MM.1S (cell line): Measurements from ENCODE around the gene NEDD4L.

ENCODE experiments used
- EZH2 ChIP-seq: fragments of 300-600 bp; sonication (generic); optimal IDR thresholded peaks from 2 replicates; pipeline ENCODE3; 2017; ENCODE audit warnings: low read depth, mild to moderate bottlenecking, antibody characterized with exemption, low read length, mixed read lengths
- EZH2phosphoT487 ChIP-seq: fragments of 300-600 bp; sonication (generic); IDR thresholded peaks from 2 replicates; pipeline ENCODE4 v1.6.1; 2018; ENCODE audit warnings: antibody characterized with exemption, low read length
- TF ChIP-seq, protein P1 (sequence below): fragments of 300-600 bp; sonication (generic); IDR thresholded peaks from 2 replicates; pipeline ENCODE4 v1.5.1; 2016; ENCODE audit warnings: antibody characterized with exemption, low read length, mixed read lengths

DNA sequence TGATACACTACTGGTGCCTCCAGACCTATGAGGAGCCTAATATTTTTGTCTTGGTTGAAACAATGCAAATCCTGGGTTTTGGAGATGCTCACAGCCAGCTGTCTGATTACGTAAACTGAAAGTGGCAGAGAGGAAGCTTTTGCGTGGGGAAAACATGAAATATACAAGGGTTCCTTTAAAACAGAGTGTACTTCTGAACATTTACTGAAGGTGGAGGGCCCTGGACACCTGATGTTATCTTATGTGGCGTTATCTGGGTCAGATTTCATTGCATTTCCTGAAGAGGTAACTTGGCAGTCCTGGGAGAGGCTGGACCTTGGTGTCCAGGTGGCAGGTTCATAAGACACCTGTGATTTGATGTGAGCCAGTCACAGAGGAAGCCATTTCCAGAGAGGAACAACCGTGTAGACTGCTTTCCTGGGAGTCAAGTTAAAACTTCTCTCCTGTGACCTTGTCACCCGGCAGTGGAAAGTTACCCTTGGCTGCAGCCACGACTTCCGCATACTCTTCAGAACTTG is 105.0 kb downstream of the NEDD4L start:
- TF ChIP-seq, protein P1, sequence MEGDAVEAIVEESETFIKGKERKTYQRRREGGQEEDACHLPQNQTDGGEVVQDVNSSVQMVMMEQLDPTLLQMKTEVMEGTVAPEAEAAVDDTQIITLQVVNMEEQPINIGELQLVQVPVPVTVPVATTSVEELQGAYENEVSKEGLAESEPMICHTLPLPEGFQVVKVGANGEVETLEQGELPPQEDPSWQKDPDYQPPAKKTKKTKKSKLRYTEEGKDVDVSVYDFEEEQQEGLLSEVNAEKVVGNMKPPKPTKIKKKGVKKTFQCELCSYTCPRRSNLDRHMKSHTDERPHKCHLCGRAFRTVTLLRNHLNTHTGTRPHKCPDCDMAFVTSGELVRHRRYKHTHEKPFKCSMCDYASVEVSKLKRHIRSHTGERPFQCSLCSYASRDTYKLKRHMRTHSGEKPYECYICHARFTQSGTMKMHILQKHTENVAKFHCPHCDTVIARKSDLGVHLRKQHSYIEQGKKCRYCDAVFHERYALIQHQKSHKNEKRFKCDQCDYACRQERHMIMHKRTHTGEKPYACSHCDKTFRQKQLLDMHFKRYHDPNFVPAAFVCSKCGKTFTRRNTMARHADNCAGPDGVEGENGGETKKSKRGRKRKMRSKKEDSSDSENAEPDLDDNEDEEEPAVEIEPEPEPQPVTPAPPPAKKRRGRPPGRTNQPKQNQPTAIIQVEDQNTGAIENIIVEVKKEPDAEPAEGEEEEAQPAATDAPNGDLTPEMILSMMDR, result no peak
- TF ChIP-seq EZH2 (no peak), EZH2phosphoT487 (no peak)
